COLO668 (cell line): Measurements from ENCODE around the gene TMUB1.

Experiments used
- DNase-seq: peaks from one replicate; lab custom pipeline; 2025; ENCODE audit not compliant: unreplicated experiment; lab: John Stamatoyannopoulos, UW

The TMUB1 gene

GRCh38 chr7:151083071-151083823 is at the start of gene TMUB1:
TSS of gene TMUB1 (minus strand) at chr7:151083493. CDS start at chr7:151082563, 930 bp downstream.
- DNase-seq = peak; percentile 89

GRCh38 chr7:151132461-151133205 is 49.3 kb upstream of the TMUB1 start:
- no peak for DNase-seq

DNA sequence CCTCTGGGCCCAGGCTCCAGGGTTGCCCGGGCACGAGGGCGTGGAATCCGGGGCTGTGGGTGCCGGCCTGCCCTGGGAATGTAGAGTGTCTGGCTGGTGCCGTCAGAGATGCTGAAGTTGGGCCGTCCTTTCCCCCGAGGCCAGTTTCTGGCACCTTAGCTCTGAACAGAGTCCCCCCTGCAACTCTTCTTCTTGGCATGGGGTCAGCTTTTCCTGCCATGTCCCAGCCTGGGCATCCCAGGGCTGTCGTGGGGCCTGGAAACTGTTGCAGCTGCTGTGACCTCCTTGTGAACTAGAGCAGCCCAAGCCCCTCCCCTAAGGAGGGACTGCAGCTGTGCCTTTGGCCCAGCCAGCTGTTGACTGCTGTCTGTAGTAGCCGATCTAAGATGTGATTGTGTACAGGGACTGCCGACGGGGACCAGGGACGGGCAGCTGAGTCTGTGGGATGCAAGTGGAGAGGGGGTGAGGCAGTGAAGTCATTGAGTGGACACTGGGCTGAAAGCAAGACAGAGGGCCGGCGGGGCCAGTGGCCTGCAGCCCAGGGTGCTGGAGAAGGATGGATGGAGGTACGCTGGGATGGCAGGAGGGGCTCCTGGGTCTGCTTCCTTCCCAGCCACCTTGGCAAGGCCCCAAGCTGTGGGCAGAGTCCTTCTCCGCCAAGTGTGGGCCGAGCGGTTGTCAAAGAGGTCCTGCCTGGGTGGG is 48.5 kb upstream of the TMUB1 start:
- no peak for DNase-seq

- DNase-seq = no peak
Measured at GRCh38 chr7:151131224-151131591, 47.9 kb upstream of the TMUB1 start.

DNA sequence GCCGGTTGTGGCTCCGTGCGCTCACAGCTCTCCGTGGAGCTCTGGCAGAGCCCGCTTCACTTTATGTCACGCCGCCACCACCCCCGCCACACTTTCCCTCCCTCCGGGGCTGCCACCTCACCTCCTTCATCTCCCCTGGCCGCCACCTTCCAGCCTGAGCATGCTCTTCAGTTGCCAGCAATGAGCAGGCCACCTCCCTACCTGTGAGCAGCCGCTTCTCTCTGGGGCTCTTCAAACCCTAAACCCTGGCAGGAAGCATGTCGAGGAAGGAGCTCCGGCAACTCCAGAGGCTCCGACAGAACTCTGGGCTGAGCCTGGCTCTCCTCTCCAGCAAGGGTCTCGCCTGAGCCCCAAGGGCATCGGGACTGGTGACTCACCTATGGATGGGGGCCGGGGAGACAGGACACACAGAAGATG is 47.5 kb upstream of the TMUB1 start:
- no peak for DNase-seq

GRCh38 chr7:151129960-151130591 is 46.8 kb upstream of the TMUB1 start:
- DNase-seq = no peak

DNA sequence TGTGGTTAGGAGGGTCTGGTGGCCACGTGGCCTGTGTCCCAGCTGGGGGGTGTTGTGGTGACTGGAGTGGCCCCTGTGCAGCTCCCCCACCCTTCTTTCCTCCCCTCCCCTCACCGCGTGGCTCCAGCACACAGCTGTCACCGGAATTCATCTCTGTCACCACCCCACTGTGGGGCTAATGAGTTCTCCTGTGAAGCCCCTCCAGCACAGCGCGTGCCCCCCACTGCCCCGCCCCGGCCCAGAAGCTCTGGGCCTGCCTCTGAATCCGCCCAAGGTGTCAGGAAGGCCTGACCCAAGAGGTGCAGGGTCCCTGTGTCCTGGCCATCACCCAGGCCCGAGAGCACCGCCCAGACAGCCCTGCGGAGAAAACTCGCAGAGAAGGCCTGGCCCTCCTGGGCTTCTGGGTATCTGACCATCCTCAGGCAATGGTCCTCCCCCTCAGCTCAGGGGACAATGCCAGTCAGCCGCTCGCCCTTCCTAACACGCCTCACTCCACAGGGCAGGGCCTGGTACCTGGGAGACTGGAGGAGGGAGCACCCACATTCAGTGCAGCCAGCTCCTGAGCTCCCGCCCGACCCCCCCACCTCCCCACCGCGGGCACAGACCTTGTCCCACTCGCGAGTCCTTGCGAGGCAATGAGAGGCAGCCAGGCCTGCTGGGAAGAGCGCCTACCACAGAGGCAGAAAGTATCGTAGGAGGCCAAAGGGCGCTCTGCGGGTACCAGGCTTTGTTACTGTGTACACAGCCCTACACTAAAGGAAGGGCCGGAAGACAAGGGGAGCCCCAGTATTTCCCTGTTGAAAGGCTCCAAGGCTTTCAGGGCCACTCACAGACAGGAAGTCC is 46.0 kb upstream of the TMUB1 start:
- no peak for DNase-seq

- no peak for DNase-seq
Measured at GRCh38 chr7:151128716-151129115, 45.4 kb upstream of the TMUB1 start.

- DNase-seq = no peak
Measured at GRCh38 chr7:151128144-151128543, 44.9 kb upstream of the TMUB1 start.

DNA sequence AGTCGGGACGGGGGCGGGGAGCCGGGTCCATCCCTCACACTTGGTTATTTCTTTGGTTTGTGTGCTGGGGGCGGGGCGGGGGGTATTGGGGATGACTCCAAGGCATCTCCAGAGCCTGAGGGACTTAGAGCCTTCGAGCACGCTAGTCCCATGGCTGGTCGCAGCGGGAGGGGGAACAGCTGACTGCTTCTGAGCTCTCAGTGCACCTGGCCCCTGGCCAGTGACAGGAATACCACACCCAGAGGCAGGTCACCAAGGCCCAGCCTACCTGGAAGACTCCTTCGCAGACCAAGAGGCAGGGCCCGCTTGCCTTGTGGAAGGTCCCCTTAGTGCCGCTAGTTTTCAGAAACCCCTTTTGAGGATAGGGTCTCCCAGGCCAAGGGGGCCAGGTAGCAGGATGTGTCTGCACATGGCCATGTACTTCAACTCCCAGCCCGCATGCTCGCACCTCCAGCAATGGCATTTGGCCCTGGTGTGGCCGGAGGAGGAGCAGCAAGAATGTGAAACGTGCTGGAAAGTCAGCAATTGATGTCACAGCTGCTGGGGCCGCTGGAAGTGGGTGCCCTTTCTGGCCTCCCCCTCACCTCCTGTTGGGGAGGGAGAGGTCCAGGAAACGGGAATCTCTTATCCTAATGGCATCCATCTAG is 43.3 kb upstream of the TMUB1 start:
- no peak for DNase-seq

GRCh38 chr7:151125846-151126481 is 42.7 kb upstream of the TMUB1 start:
- no peak for DNase-seq

DNA sequence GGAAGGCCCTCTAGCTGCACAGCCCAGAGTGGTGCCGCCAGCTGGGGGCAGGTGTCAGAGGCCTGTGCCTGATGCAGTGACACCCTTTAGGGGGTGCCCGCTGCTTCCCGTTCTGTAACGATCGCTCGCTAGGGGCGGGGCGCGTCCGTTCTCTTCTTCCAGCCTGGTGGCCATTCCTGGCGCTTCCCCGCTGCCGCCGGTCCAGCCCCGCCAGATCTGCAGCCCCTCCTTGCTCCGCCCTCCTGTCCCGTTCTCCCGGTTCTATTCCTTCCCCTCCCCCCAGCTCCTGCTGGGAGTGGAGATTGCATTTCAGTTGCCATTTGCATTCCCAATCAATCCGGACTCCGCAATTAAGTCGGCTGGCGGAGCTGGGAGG is 42.2 kb upstream of the TMUB1 start:
- no peak for DNase-seq

GRCh38 chr7:151124899-151125399 is 41.7 kb upstream of the TMUB1 start:
- DNase-seq = no peak

- DNase-seq = no peak
Measured at GRCh38 chr7:151124481-151124880, 41.2 kb upstream of the TMUB1 start.

GRCh38 chr7:151123822-151124464 is 40.6 kb upstream of the TMUB1 start:
- peak; percentile 76 for DNase-seq

- DNase-seq = no peak
Measured at GRCh38 chr7:151123158-151123821, 40.0 kb upstream of the TMUB1 start.

- no peak for DNase-seq
Measured at GRCh38 chr7:151122796-151123157, 39.5 kb upstream of the TMUB1 start.

DNA sequence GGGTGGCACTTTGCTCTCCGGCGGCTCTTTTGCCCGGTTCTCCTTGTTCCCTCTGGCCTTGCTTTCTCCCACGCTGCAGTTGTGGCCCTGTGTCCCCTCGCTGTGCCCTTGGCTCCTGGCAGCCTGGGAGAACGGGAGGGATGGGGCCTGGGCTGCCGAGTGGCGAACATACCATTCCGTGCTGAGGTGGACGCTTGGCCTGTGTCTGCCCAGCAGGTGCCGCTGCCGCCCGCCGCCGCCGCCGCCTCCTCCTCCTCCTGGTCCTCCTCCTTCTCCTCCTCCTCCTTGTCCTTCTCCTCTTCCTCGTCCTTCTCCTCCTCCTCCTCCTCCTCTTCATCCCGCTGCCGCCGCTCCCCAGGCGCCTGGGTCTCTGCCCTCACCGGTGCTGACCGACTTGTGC is 39.0 kb upstream of the TMUB1 start:
- no peak for DNase-seq
